ENCODE measurements around the gene HNRNPLL. TPM values are rescaled to one million over a fixed set of nuclear protein-coding genes. Genes with fewer than 3 reads are reported as not detected.

HNRNPLL gene
- total and polyA plus RNA-seq, 2 of the 8 experiments (the other 6 are each of a cell fraction or from before 2014, with no cell fraction given) = 18.6 to 69.3 TPM

DNA sequence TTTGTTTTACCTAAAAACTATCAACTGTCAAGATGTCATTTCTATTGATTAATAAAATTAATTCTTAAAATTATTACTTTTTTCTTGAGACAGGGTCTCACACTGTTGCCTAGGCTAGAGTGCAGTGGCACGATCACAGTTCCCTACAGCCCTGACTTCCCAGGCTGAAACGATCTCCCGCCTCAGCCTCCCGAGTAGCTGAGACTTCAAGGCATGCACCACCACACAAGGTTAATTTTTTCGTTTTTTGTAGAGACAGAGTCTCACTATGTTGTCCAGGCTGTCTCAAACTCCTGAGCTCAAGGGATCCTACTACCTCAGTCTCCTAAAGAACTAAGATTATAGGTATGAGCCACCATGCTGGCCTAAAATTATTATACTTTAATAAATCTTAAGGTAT is 18.7 kb downstream of the HNRNPLL start:
- Histone ChIP-seq H4K8ac (ENCODE audit: extremely low read depth, insufficient read depth, low read length) (no peak overlapping the region), H3K4me2 (ENCODE audit: insufficient read depth in 1 of 2, low read depth in 2 of 2, low read length in 2 of 2) (no peak overlapping the region), H3K9me3 (ENCODE audit: insufficient read depth in 2 of 2, low read depth in 1 of 2, low read length in 1 of 2) (no peaks in the 10 kb centered on the region), H3K4me3 (ENCODE audit: extremely low read depth in 1 of 4, insufficient read depth in 2 of 4, low read depth in 3 of 4, low read length in 4 of 4) (no peak overlapping the region), H2BK15ac (ENCODE audit: low read length) (no peak overlapping the region), H3K23ac (ENCODE audit: insufficient read length) (no peak overlapping the region), H3K27ac (ENCODE audit: low read depth, low read length) (no peak overlapping the region), H3K23me2 (ENCODE audit: low read depth, low read length) (no peaks in the 10 kb centered on the region), H2BK120ac (replicated peaks; ENCODE audit: low read depth, low read length) (no peak overlapping the region), H3K79me2 (ENCODE audit: control insufficient read depth in 1 of 2, insufficient read depth in 2 of 2, low read length in 2 of 2) (peaks cover 0 to 45% of the 10 kb centered on the region in 2 experiments; a peak in 2 of 4 replicates), H4K5ac (ENCODE audit: insufficient read length, low read depth, low read length) (no peak overlapping the region), H2BK12ac (ENCODE audit: low read depth, low read length) (no peak overlapping the region), H3K56ac (replicated peaks; ENCODE audit: insufficient read length, low read depth, low read length) (no peak overlapping the region), H2BK5ac (ENCODE audit: low read depth, low read length) (no peak overlapping the region), H3K27me3 (replicated peaks in 1 of 4; ENCODE audit: control insufficient read depth in 3 of 4, extremely low read depth in 1 of 4, insufficient read depth in 3 of 4, low read length in 3 of 4) (no peaks in the 10 kb centered on the region), H3K4me1 (replicated peaks in 1 of 4; ENCODE audit: control insufficient read depth in 3 of 4, insufficient read depth in 4 of 4, low read length in 3 of 4) (peaks cover 0 to 13% (median 2%) of the 10 kb centered on the region in 4 experiments; a peak in 5 of 7 replicates), H3K14ac (ENCODE audit: insufficient read length) (no peak overlapping the region), H2AFZ (ENCODE audit: low read length) (no peak overlapping the region), H3K9ac (replicated peaks in 1 of 4; ENCODE audit: extremely low read depth in 1 of 4, low read depth in 3 of 4, low read length in 3 of 4) (no peak overlapping the region), H2BK20ac (ENCODE audit: low read length) (no peak overlapping the region), H2AK5ac (ENCODE audit: low read depth, low read length) (no peak overlapping the region), H4K91ac (replicated peaks; ENCODE audit: insufficient read length, low read length) (no peak overlapping the region), H3K36me3 (ENCODE audit: control insufficient read depth in 2 of 4, insufficient read depth in 4 of 4, low read length in 3 of 4) (peaks cover 2 to 36% (median 8%) of the 10 kb centered on the region in 4 experiments; a peak in 5 of 8 replicates), H3K79me1 (ENCODE audit: low read depth, low read length) (no peaks in the 10 kb centered on the region), H3K4ac (replicated peaks; ENCODE audit: insufficient read length, low read depth, low read length) (no peak overlapping the region), H3K18ac (ENCODE audit: extremely low read depth, low read length) (no peak overlapping the region), H4K20me1 (replicated peaks in 1 of 2; ENCODE audit: control insufficient read depth in 1 of 2, insufficient read depth in 2 of 2, low read length in 2 of 2) (peaks cover 0 to 12% of the 10 kb centered on the region in 2 experiments)
- DNase-seq (ENCODE audit: low read depth in 1 of 2, low spot score in 2 of 2) (no peak), FAIRE-seq (no peak)
- ChIA-PET CTCF (ENCODE audit: partially characterized antibody) (interaction anchor here (0.9 to 10.6 kb wide), 8 partner anchors 17 to 151 kb away, joined by 3 to 119 read pairs (median 5); partner anchors contain the start of genes GALM and HNRNPLL), POLR2A (ENCODE audit: partially characterized antibody) (interaction anchor here (0.6 to 4.5 kb wide), 5 partner anchors 18 to 166 kb away, joined by 4 to 33 read pairs (median 5); partner anchors contain the start of genes HNRNPLL and SRSF7)
- TF ChIP-seq CBX5 (IDR thresholded peaks at IDR 0.05; ENCODE audit: low read depth, low read length) = no peak
- no peak for TF ChIP-seq NRF1 (IDR thresholded peaks at IDR 0.05; ENCODE audit: low read depth, low read length)
- TF ChIP-seq MAFK (IDR thresholded peaks at IDR 0.05; ENCODE audit: low read depth, low read length) = no peak
- TF ChIP-seq RXRA (IDR thresholded peaks at IDR 0.05; ENCODE audit: insufficient read depth, low read depth, low read length) = no peak
- no peak for TF ChIP-seq POLR2AphosphoS5 (IDR thresholded peaks at IDR 0.05; ENCODE audit: low read depth, low read length)
- no peak for TF ChIP-seq CTBP2 (IDR thresholded peaks at IDR 0.05; ENCODE audit: borderline replicate concordance, insufficient read depth, insufficient read length, low read length)
- 96% methylated on average over 5 of the region's 5 CpGs; no CpG with 5 or more reads in 1 of the 2 experiments for WGBS, 2 experiments (ENCODE audit: extremely low coverage in 1 of 2, insufficient coverage in 1 of 2, insufficient read length in 1 of 2, insufficient replicate concordance in 2 of 2, low coverage in 1 of 2, low lambda C conversion rate in 2 of 2, missing lambda C conversion rate in 1 of 2)

Data from H1 (cell line).